ENCODE results near the gene CALN1. TPM values are rescaled to one million over a fixed set of nuclear protein-coding genes. Genes with fewer than 3 reads are reported as not detected.
"Not testable (repeated sequence)": the region's sequence is repeated elsewhere in the genome, so short reads cannot be mapped to it uniquely, and the experiment has no call there.

CALN1 gene
- total RNA-seq (2014; rRNA removed; shearing (Covaris generic)) = not detected in 2 replicates

- not testable (repeated sequence) for DNase-seq (ENCODE audit: low spot score)
Observed at GRCh38 chr7:72412121-72412618, at the start of gene CALN1. CALN1 (minus strand) TSS chr7:72412338.

GRCh38 chr7:72453471-72453870, 41.3 kb upstream of the CALN1 start:
- peak; percentile 7 for DNase-seq (ENCODE audit: low spot score)

- no peak for DNase-seq (ENCODE audit: low spot score)
Observed at GRCh38 chr7:72447465-72448204, 35.5 kb upstream of the CALN1 start.

GRCh38 chr7:72446591-72447462, 34.7 kb upstream of the CALN1 start:
- DNase-seq (ENCODE audit: low spot score) = no peak

- no peak for DNase-seq (ENCODE audit: low spot score)
Observed at GRCh38 chr7:72446131-72446530, 34.0 kb upstream of the CALN1 start.

GRCh38 chr7:72445580-72445979, 33.4 kb upstream of the CALN1 start:
- no peak for DNase-seq (ENCODE audit: low spot score)

- no peak for DNase-seq (ENCODE audit: low spot score)
Observed at GRCh38 chr7:72445075-72445474, 32.9 kb upstream of the CALN1 start.

GRCh38 chr7:72444026-72444776, 32.1 kb upstream of the CALN1 start:
- no peak for DNase-seq (ENCODE audit: low spot score)

GRCh38 chr7:72441791-72442190, 29.7 kb upstream of the CALN1 start:
- no peak for DNase-seq (ENCODE audit: low spot score)

- no peak for DNase-seq (ENCODE audit: low spot score)
Observed at GRCh38 chr7:72438491-72438890, 26.4 kb upstream of the CALN1 start.

GRCh38 chr7:72437610-72438009, 25.5 kb upstream of the CALN1 start:
- no peak for DNase-seq (ENCODE audit: low spot score)

- DNase-seq (ENCODE audit: low spot score) = no peak
Observed at GRCh38 chr7:72437061-72437585, 25.0 kb upstream of the CALN1 start.

- DNase-seq (ENCODE audit: low spot score) = no peak
Observed at GRCh38 chr7:72435925-72436480, 23.9 kb upstream of the CALN1 start.

- no peak for DNase-seq (ENCODE audit: low spot score)
Observed at GRCh38 chr7:72435366-72435765, 23.2 kb upstream of the CALN1 start.

GRCh38 chr7:72430531-72430930, 18.4 kb upstream of the CALN1 start:
- DNase-seq (ENCODE audit: low spot score) = no peak

GRCh38 chr7:72429316-72429715, 17.2 kb upstream of the CALN1 start:
- no peak for DNase-seq (ENCODE audit: low spot score)

- no peak for DNase-seq (ENCODE audit: low spot score)
Observed at GRCh38 chr7:72416846-72417245, 4.7 kb upstream of the CALN1 start.

- no peak for DNase-seq (ENCODE audit: low spot score)
Observed at GRCh38 chr7:72415586-72415985, 3.4 kb upstream of the CALN1 start.

GRCh38 chr7:72413886-72414285, 1.7 kb upstream of the CALN1 start:
- no peak for DNase-seq (ENCODE audit: low spot score)

- DNase-seq (ENCODE audit: low spot score) = no peak
Observed at GRCh38 chr7:72413290-72413689, 1.2 kb upstream of the CALN1 start.

- DNase-seq (ENCODE audit: low spot score) = no peak
Observed at GRCh38 chr7:72411419-72411818, 719 bp downstream of the CALN1 start.
